H1 (cell line): ENCODE data around the gene COA1.
"Not testable (repeated sequence)": the region's sequence is repeated elsewhere in the genome, so short reads cannot be mapped to it uniquely, and the experiment has no call there.

ENCODE experiments used
- ASH2L ChIP-seq: fragments of 200-600, 300-600 bp; sonication (generic); IDR thresholded peaks from one replicate; pipeline ENCODE4 v1.7.1; 2017; ENCODE audit warnings: low read length
- EP300 ChIP-seq, 2 experiments: IDR thresholded peaks; 1 replicate in 1 of 2; 2 replicates in 1 of 2; pipeline ENCODE4 v1.6.1; 2011 to 2012; ENCODE audit warnings: low read depth in 2 of 2, low read length in 2 of 2, mild to moderate bottlenecking in 2 of 2, borderline replicate concordance in 1 of 2, inconsistent platforms in 1 of 2, moderate library complexity in 1 of 2
- GABPA ChIP-seq: IDR thresholded peaks from 2 replicates; pipeline ENCODE4 v1.6.1; 2011; ENCODE audit warnings: mild to moderate bottlenecking, low read length, moderate library complexity, borderline replicate concordance; ENCODE audit not compliant: insufficient read depth
- MAFK ChIP-seq: IDR thresholded peaks from 2 replicates; pipeline ENCODE4 v1.6.1; 2012; ENCODE audit warnings: low read depth, mild to moderate bottlenecking, improper control_type of control experiment, low read length
- POLR2A ChIP-seq, 2 experiments: IDR thresholded peaks; 1 replicate in 1 of 2; 2 replicates in 1 of 2; pipeline ENCODE4 v1.6.1; 2011; ENCODE audit warnings: low read depth in 2 of 2, low read length in 2 of 2, mild to moderate bottlenecking in 2 of 2; ENCODE audit errors: control extremely low read depth in 1 of 2
- RBBP5 ChIP-seq: IDR thresholded peaks from 2 replicates; pipeline ENCODE4 v1.7.1; 2012; ENCODE audit warnings: low read depth, mild to moderate bottlenecking, inconsistent platforms, low read length, moderate library complexity, borderline replicate concordance
- SRF ChIP-seq: IDR thresholded peaks from 2 replicates; pipeline ENCODE4 v1.6.1; 2011; ENCODE audit warnings: mild to moderate bottlenecking, low read depth, low read length, moderate library complexity
- TCF12 ChIP-seq: IDR thresholded peaks from 2 replicates; pipeline ENCODE4 v1.6.1; 2011; ENCODE audit warnings: low read depth, mild to moderate bottlenecking, low read length
- YY1 ChIP-seq: IDR thresholded peaks from 2 replicates; pipeline ENCODE4 v1.6.1; 2011; ENCODE audit warnings: low read depth, mild to moderate bottlenecking, low read length
- TF ChIP-seq, protein P1 (sequence below), 3 experiments: IDR thresholded peaks; 1 replicate in 2 of 3; 2 replicates in 1 of 3; pipeline versions ENCODE4 v1.5.1 to v1.6.1; 2011; ENCODE audit warnings: low read length in 3 of 3, mild to moderate bottlenecking in 3 of 3, inconsistent platforms in 2 of 3, low read depth in 1 of 3, moderate library complexity in 1 of 3; ENCODE audit not compliant: insufficient read depth in 1 of 3; ENCODE audit errors: control extremely low read depth in 1 of 3
- TF ChIP-seq, protein P2 (sequence below): IDR thresholded peaks from 2 replicates; pipeline ENCODE4 v1.6.1; 2011; ENCODE audit warnings: low read length, improper control_type of control experiment
- TF ChIP-seq, protein P3 (sequence below): fragments of 300-600 bp; sonication (generic); IDR thresholded peaks from 2 replicates; pipeline ENCODE4 v1.7.1; 2012; ENCODE audit warnings: low read length, moderate library complexity, mild to moderate bottlenecking, inconsistent platforms; ENCODE audit not compliant: insufficient replicate concordance

DNA sequence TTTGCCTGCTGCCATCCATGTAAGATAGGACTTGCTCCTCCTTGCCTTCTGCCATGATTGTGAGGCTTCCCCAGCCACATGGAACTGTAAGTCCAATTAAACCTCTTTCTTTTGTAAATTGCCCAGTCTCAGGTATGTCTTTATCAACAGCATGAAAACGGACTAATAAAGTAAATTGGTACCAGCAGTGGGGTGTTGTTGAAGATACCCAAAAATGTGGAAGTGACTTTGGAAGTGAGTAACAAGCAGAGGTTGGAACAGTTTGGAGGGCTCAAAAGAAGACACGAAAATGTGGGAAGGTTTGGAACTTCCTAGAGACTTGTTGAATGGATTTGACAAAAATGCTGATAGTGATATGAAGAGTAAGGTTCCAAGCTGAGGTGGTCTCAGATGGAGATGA lies 13.4 kb downstream of the COA1 start:
- not testable (repeated sequence) for TF ChIP-seq SRF; TCF12; ASH2L; GABPA; RBBP5; YY1; POLR2A (IDR thresholded peaks at IDR 0.05; ENCODE audit: control extremely low read depth in 1 of 2, low read depth in 2 of 2, low read length in 2 of 2); EP300 (IDR thresholded peaks at IDR 0.05; ENCODE audit: borderline replicate concordance in 1 of 2, low read depth in 2 of 2, low read length in 2 of 2); MAFK
- TF ChIP-seq, protein P1, sequence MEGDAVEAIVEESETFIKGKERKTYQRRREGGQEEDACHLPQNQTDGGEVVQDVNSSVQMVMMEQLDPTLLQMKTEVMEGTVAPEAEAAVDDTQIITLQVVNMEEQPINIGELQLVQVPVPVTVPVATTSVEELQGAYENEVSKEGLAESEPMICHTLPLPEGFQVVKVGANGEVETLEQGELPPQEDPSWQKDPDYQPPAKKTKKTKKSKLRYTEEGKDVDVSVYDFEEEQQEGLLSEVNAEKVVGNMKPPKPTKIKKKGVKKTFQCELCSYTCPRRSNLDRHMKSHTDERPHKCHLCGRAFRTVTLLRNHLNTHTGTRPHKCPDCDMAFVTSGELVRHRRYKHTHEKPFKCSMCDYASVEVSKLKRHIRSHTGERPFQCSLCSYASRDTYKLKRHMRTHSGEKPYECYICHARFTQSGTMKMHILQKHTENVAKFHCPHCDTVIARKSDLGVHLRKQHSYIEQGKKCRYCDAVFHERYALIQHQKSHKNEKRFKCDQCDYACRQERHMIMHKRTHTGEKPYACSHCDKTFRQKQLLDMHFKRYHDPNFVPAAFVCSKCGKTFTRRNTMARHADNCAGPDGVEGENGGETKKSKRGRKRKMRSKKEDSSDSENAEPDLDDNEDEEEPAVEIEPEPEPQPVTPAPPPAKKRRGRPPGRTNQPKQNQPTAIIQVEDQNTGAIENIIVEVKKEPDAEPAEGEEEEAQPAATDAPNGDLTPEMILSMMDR (IDR thresholded peaks at IDR 0.05; ENCODE audit: control extremely low read depth in 1 of 3, insufficient read depth in 1 of 3, low read depth in 1 of 3, low read length in 3 of 3): not testable (repeated sequence)
- TF ChIP-seq, protein P2, sequence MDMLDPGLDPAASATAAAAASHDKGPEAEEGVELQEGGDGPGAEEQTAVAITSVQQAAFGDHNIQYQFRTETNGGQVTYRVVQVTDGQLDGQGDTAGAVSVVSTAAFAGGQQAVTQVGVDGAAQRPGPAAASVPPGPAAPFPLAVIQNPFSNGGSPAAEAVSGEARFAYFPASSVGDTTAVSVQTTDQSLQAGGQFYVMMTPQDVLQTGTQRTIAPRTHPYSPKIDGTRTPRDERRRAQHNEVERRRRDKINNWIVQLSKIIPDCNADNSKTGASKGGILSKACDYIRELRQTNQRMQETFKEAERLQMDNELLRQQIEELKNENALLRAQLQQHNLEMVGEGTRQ: not testable (repeated sequence)
- TF ChIP-seq, protein P3, sequence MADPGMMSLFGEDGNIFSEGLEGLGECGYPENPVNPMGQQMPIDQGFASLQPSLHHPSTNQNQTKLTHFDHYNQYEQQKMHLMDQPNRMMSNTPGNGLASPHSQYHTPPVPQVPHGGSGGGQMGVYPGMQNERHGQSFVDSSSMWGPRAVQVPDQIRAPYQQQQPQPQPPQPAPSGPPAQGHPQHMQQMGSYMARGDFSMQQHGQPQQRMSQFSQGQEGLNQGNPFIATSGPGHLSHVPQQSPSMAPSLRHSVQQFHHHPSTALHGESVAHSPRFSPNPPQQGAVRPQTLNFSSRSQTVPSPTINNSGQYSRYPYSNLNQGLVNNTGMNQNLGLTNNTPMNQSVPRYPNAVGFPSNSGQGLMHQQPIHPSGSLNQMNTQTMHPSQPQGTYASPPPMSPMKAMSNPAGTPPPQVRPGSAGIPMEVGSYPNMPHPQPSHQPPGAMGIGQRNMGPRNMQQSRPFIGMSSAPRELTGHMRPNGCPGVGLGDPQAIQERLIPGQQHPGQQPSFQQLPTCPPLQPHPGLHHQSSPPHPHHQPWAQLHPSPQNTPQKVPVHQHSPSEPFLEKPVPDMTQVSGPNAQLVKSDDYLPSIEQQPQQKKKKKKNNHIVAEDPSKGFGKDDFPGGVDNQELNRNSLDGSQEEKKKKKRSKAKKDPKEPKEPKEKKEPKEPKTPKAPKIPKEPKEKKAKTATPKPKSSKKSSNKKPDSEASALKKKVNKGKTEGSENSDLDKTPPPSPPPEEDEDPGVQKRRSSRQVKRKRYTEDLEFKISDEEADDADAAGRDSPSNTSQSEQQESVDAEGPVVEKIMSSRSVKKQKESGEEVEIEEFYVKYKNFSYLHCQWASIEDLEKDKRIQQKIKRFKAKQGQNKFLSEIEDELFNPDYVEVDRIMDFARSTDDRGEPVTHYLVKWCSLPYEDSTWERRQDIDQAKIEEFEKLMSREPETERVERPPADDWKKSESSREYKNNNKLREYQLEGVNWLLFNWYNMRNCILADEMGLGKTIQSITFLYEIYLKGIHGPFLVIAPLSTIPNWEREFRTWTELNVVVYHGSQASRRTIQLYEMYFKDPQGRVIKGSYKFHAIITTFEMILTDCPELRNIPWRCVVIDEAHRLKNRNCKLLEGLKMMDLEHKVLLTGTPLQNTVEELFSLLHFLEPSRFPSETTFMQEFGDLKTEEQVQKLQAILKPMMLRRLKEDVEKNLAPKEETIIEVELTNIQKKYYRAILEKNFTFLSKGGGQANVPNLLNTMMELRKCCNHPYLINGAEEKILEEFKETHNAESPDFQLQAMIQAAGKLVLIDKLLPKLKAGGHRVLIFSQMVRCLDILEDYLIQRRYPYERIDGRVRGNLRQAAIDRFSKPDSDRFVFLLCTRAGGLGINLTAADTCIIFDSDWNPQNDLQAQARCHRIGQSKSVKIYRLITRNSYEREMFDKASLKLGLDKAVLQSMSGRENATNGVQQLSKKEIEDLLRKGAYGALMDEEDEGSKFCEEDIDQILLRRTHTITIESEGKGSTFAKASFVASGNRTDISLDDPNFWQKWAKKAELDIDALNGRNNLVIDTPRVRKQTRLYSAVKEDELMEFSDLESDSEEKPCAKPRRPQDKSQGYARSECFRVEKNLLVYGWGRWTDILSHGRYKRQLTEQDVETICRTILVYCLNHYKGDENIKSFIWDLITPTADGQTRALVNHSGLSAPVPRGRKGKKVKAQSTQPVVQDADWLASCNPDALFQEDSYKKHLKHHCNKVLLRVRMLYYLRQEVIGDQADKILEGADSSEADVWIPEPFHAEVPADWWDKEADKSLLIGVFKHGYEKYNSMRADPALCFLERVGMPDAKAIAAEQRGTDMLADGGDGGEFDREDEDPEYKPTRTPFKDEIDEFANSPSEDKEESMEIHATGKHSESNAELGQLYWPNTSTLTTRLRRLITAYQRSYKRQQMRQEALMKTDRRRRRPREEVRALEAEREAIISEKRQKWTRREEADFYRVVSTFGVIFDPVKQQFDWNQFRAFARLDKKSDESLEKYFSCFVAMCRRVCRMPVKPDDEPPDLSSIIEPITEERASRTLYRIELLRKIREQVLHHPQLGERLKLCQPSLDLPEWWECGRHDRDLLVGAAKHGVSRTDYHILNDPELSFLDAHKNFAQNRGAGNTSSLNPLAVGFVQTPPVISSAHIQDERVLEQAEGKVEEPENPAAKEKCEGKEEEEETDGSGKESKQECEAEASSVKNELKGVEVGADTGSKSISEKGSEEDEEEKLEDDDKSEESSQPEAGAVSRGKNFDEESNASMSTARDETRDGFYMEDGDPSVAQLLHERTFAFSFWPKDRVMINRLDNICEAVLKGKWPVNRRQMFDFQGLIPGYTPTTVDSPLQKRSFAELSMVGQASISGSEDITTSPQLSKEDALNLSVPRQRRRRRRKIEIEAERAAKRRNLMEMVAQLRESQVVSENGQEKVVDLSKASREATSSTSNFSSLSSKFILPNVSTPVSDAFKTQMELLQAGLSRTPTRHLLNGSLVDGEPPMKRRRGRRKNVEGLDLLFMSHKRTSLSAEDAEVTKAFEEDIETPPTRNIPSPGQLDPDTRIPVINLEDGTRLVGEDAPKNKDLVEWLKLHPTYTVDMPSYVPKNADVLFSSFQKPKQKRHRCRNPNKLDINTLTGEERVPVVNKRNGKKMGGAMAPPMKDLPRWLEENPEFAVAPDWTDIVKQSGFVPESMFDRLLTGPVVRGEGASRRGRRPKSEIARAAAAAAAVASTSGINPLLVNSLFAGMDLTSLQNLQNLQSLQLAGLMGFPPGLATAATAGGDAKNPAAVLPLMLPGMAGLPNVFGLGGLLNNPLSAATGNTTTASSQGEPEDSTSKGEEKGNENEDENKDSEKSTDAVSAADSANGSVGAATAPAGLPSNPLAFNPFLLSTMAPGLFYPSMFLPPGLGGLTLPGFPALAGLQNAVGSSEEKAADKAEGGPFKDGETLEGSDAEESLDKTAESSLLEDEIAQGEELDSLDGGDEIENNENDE: not testable (repeated sequence)
